ENCODE results near the gene TXLNB.
A peak's percentile ranks its signal among the peaks of the same experiment; 100 is the strongest.
"Not testable (repeated sequence)": the region's sequence is repeated elsewhere in the genome, so short reads cannot be mapped to it uniquely, and the experiment has no call there.

The TXLNB gene

GRCh38 chr6:139265512-139266190, 26.1 kb downstream of the TXLNB start:
- DNase-seq: no peak

DNA sequence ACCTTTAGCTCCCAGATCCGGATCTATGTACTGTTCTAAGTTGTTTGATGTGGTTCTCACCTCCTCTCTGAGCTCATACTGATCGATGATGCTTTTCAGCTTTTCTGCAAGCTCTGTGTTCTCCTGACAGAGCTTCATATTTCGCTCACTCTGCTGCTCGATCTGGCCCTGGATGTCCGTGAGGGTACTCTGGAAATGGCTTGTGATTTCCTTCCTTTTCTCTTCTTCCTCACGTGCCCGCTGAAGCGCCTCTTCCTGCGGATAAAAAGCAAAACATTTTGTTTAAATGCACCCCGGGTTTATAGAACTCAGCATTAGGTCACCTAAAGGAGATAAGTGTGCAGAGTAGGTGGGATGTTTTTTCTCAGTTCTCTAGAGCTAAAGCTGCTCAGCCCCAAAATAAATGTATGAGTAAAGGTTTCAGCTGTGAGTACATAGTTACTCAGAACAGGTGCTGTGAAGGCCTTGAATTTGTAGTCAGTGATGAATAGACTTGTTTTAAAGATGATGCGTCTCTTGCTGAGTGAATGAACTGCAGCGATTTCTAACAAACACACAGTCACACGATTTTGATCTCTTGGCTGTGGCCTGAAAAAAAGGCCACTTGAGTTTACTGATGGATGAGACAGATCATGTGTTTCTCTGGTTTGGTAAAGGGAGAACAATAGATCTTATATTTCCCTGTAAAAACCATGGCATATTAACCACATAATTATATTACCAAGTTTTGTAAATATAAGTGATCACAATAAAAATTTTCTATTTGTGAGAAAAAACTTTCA, 29.1 kb downstream of the TXLNB start:
- peak; percentile 29 for DNase-seq

GRCh38 chr6:139257821-139258398, 33.9 kb downstream of the TXLNB start:
- no peak for DNase-seq

DNA sequence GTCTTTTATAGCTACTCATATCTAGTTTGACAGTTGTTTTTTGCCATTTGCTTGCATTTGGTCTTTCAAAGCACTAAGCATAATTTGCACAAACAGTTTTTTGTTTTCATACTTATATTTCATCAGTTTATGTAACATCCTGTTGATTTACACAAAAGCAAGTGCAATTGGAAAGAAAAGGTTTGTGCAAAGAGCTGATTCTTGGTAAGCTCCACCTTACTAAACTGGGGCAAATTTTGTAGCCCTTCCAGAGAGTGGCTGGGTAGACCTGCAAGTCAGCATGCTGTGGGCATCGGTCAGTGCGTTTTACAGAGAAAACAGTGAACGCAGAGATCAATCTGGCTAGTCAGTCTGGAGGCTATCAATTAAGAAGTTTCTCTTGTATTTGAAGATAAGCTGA, 34.5 kb downstream of the TXLNB start:
- DNase-seq: no peak

DNA sequence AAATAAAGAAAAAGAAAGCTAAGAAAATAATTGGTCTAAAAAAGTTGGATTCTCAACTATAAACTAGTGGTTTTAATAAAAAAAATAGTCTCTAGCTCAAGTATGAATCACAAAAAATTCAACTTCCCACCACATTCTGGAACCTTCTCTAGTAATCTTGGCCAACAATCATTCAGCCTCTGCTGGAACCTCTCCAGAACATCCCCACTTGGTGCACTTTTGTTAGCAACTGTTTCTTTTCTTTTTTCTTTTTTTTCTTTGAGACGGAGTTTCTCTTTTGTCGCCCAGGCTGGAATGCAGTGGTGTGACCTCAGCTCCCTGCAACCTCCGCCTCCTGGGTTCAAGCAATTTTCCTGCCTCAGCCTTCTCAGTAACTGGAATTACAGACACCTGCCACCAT, 35.7 kb downstream of the TXLNB start:
- DNase-seq: no peak

DNA sequence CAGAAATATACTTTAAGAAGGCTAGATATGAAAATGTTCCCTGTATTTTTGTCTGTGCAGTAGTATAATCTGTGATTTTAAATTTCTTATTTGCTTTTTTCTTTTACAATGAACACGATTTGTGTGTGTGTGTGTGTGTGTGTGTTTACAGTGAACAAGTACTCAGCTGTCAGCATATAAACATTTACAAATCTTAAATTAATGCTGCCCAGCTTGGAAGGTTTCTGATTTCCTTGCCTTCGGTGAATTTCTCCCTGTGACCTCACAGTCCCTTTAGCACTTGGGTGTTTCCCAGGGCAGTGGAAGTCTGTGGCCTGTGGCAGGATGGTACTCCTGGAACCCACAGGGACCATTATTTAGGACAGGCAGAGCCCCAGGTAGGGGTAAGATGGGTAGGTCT, 37.6 kb downstream of the TXLNB start:
- DNase-seq: no peak

- DNase-seq: no peak
Measured at GRCh38 chr6:139253656-139254055, 38.1 kb downstream of the TXLNB start.

GRCh38 chr6:139251691-139252390, 40.0 kb downstream of the TXLNB start:
- DNase-seq: no peak

DNA sequence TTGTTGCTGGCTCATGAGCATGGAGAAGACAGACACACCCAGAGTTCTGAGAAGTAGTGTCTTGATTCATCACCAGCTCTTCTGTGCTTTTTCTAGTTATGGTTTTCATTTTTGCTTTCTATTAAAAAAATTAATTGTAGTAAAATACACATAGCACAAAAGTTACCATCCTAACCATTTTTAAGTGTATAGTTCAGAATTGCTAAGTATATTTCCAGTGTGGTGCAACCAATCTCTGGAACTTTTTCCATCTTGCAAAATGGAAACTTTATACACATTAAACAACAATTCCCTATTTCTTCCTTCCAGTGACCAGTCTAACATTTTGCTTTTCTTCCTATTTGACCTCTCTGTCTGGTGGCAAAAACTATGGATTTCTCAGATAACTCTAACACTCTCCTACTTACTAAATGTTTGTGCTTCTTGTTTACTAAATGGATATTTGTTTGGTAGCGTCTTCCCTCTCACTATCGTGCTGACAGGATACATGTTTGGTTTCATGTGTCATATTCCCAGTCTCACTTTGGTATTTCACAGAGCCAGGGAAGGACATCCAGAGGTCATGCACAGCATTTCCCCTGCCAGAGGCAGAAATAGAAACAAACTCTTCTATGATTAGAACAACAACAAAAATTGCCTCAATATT, 40.6 kb downstream of the TXLNB start:
- no peak for DNase-seq

- peak; percentile 51 for DNase-seq
Measured at GRCh38 chr6:139250296-139251044, 41.3 kb downstream of the TXLNB start.

- DNase-seq: peak; percentile 61
Measured at GRCh38 chr6:139249395-139249794, 42.4 kb downstream of the TXLNB start.

GRCh38 chr6:139248911-139249310, 42.9 kb downstream of the TXLNB start:
- DNase-seq: no peak

- DNase-seq: no peak
Measured at GRCh38 chr6:139247618-139248017, 44.2 kb downstream of the TXLNB start.

DNA sequence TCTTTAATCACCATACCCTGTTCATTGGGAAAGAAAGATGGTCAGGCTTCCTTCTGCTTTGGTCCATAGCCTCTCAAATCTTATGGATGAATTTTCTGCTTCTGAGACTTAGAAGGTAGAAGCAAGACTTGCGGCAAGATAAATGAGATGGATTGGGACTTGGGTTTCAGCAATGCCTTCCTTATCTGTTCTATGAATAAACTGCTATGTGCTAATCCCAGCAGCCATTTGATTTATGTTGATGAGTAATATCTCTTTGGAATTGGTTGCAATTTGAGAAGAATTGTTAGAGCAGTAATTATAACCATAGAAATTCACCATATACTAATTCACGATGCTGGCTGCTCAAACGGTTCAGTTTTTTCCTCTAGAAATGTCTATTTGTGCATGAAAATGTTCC, 48.3 kb downstream of the TXLNB start:
- DNase-seq: no peak

DNA sequence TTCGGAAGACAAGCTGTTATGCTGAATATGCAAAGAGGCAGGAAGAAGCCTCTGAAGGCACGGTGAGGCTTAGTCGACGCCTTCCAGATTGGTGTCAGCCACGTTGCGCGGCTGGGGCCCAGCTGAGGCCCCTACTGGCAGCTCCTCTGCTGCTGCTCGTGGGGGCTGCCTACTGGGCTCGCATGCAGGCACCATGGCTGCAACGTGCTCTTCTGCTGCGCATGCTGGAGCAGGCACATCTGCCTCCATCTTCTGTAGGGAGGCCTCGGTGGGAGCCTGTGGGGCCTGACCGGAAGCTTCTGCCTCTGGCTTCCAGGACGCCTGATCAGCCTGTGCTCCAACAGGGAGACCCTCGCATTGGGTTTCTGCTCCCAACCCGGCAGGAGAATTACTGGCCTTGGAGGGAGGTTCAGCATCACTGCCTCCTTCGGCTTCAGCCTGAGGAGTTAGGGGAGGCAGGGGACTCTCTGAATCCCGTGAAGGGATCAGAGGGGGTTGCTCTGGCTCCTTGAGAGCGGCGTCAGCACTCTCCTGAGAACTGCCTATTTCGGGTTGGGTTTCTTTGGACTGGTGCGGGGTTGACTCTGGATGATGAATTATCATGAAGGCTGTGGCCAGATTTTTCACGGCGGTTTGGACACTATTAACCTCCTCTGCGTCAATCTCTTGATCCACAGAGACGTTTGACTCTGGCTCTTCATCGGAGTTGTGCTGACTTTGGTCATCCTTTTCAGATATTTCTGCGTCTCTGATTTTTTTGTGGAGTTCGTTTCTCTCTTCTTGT, 49.1 kb downstream of the TXLNB start:
- no peak for DNase-seq

GRCh38 chr6:139240161-139241010, 51.4 kb downstream of the TXLNB start:
- DNase-seq: no peak

DNA sequence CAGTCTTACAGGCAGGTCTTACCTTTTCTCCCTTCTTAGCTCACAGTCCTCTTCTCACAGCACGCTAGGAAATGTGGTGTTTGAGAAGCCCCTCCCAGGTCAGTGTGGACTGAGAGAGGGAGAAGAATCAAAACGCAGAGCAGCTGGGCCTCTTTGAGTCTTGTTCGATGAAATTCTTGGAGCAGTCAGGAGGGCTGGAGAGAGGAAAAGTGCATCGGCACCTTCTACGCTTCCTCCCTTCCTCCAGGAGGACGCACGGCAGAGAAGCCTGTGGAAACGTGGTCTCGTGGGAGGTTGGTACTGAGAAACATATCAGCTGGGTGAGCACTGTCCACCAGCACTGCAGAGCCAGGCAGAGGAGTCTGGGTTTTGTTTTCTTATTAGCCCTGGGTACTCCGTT, 52.7 kb downstream of the TXLNB start:
- no peak for DNase-seq

DNA sequence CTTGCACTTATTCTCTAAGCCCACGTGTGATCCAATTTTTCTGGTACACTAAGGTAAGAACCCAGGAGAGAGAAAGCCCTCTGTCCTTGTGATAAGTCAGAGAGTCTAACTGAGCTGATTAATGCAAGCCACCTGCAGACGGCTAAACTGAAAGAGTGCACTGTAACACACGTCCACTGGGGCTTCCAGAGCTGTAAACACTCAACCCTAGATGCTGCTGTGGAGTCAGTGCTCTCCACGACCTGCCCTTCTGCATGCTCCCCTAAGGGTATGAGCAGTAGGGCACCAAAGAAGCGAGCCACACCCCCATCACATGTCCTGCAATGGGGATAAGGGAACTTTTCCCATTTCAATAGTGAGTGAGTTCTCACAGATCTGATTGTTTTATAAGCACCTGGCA, 55.7 kb downstream of the TXLNB start:
- no peak for DNase-seq

GRCh38 chr6:139235661-139236060, 56.1 kb downstream of the TXLNB start:
- no peak for DNase-seq

- not testable (repeated sequence) for DNase-seq
Measured at GRCh38 chr6:139234193-139234592, 57.6 kb downstream of the TXLNB start.

Data from activated naive CD4-positive, alpha-beta T cell treated with Interleukin-2 at 50 U/mL for 16 hours (primary cell).